Keratinocyte (primary cell): ENCODE measurements around the gene SH2D4B.

Experiments
- EZH2 ChIP-seq: IDR thresholded peaks from one replicate; pipeline ENCODE4 v1.6.1; 2012; ENCODE audit warnings: inconsistent platforms, mild to moderate bottlenecking, low read length, moderate library complexity
- TF ChIP-seq, protein P1 (sequence below), 3 experiments: IDR thresholded peaks in 1 of 3; conservative IDR thresholded peaks in 1 of 3; optimal IDR thresholded peaks in 1 of 3; 2 replicates in 2 of 3; 3 replicates in 1 of 3; pipeline versions ENCODE3 to v1.5.1; 2011; ENCODE audit warnings: low read length in 3 of 3, mild to moderate bottlenecking in 3 of 3, moderate library complexity in 2 of 3, control low read depth in 1 of 3, inconsistent platforms in 1 of 3; ENCODE audit not compliant: insufficient read depth in 2 of 3; ENCODE audit errors: extremely low read depth in 1 of 3

DNA sequence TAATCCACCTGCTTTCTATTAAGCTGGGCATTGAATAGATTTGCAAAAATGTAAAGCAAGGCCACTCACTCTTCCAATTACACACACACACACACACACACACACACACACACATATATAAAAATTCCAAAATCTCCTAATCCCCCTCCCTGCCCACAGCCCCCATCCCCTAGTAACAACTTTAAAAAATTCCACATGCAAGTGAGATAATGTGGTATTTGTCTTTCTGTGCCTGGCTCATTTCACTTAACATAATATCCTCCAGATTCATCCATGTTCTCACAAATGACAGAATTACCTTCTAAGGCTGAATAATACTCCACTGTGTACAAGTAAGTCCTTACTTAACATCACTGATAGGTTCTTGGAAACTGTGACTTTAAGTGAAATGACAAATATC lies 24.2 kb downstream of the SH2D4B start:
- TF ChIP-seq, protein P1, sequence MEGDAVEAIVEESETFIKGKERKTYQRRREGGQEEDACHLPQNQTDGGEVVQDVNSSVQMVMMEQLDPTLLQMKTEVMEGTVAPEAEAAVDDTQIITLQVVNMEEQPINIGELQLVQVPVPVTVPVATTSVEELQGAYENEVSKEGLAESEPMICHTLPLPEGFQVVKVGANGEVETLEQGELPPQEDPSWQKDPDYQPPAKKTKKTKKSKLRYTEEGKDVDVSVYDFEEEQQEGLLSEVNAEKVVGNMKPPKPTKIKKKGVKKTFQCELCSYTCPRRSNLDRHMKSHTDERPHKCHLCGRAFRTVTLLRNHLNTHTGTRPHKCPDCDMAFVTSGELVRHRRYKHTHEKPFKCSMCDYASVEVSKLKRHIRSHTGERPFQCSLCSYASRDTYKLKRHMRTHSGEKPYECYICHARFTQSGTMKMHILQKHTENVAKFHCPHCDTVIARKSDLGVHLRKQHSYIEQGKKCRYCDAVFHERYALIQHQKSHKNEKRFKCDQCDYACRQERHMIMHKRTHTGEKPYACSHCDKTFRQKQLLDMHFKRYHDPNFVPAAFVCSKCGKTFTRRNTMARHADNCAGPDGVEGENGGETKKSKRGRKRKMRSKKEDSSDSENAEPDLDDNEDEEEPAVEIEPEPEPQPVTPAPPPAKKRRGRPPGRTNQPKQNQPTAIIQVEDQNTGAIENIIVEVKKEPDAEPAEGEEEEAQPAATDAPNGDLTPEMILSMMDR (optimal IDR thresholded peaks at IDR 0.05 in 1 of 3, IDR thresholded peaks at IDR 0.05 in 1 of 3, conservative IDR thresholded peaks at IDR 0.05 in 1 of 3; ENCODE audit: extremely low read depth in 1 of 3, insufficient read depth in 2 of 3, low read length in 3 of 3) = no peak
- no peak for TF ChIP-seq EZH2
